ENCODE measurements around the gene CKMT2. TPM values are rescaled to one million over a fixed set of nuclear protein-coding genes. Genes with fewer than 3 reads are reported as not detected.
A peak's percentile ranks its signal among the peaks of the same experiment; 100 is the strongest.

CKMT2 gene
- polyA plus RNA-seq, 4 donors = 6.2 to 11.1 (median 7.9) TPM

DNA sequence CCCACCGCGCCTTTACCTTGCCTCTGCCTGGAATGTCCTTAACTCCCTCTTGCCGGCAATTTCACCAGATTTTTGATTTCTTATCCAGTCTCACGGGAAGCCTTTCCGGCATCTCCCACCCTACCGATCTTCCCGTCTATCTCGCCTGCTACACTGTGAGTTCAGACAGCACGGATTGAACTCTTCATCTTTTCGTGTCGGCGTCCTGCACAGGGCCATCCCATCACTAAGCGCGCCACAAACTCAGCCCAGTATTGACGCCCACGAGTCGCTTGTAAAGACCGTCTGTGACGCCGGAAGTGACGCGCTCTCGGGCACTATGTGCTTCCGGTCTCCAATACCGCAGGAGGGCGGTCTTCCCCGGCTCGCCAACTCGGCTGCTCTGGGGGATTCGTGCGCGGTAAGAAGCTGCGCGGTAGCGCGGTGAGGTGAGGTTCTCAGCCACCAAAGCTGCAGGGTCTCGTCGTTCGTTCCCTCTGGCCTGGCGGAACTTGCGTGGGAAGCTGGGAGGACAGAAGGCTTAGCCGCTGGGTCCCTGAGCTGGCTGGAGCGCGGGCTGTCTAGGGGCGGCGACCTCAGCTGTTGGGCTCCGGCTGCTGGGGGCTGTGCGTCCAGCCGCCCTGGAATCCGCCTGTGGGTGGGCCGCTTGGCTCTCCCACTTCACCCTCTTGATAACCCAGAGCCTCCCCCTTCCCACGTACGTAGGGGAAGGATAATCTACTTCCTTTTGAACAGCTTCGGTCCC is 68.3 kb downstream of the CKMT2 start, which contains the start of gene ZCCHC9:
Gene ZCCHC9 (plus strand): TSS at position 317 of the 745 bp plus-strand sequence. CDS start 3,171 bp downstream, outside the sequence.
- peak; percentile 87 to 96 (median 92) for DNase-seq (ENCODE audit: low read depth in 4 of 4, low spot score in 2 of 4)

DNA sequence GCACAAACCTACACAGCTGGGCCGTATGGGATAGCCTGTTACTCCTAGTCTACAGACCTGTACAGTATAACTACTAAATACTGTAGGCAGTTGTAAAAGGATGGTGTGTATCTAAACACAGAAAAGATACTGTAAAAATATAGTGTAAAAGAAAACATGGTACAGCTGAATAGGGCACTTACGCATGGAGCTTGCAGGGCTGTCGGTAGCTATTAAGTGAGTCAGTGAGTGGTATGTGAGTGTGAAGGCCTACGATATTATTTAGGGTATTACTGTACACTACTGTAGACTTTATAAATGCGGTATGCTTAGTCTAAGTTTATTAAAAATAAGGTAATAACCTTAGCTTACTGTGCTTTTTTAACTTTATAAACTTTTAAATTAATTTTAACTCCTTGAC is 69.5 kb downstream of the CKMT2 start:
- DNase-seq (ENCODE audit: low read depth in 4 of 4, low spot score in 2 of 4) = no peak

DNA sequence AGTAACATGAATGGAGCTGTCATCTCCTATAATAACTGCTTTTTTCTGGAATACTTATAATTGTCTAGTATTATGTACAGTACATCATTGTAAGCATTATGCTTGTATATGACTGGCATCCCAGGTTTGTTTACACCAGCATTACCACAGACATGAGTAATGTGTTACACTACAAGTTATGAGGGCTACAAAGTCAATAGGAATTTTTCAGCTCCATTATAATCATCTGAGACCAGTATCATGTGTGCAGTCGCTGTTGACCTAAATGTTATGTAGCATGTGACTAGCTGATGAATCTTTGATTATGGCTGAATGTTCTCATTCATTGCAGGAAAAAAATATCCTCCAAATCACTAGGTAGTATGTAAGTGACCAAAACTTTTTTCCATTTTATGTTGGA is 70.4 kb downstream of the CKMT2 start:
- no peak for DNase-seq (ENCODE audit: low read depth in 4 of 4, low spot score in 2 of 4)

DNA sequence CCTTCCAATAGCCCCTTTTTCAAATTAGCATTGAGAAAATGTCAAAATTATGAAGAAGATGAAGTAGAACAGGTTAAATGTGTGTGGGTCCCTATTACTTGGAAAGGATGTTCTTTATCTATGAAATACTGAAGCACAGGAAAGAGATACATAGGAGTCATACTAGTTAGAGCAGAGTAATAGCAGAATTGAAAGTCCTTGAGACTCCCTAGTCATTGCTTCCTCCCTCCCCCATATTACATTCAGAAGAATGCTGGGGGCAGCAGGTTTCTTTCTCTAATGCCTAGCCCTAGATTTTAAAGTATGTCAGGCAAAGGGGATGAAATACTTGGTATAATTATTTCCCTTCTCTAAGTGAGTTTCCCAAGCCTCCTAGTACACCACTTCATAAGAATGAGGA is 72.7 kb downstream of the CKMT2 start:
- DNase-seq (ENCODE audit: low read depth in 4 of 4, low spot score in 2 of 4) = no peak

DNA sequence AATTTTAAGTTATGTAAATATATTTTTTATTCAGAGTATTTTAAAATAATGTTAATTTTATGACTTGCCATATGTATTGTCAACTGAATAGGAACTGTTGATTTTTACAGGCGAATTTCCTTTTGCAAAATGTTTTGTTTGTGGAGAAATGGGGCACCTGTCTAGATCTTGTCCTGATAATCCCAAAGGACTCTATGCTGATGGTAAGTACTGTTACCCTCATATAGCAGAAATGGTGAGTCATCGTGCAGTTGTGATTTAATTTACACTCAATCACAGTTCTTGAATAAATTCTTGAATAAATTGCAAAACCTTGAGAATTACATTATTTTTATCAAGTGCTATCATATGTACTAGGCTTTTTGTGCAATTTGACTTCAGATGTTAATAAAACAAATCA is 75.7 kb downstream of the CKMT2 start:
- DNase-seq (ENCODE audit: low read depth in 4 of 4, low spot score in 2 of 4) = no peak

DNA sequence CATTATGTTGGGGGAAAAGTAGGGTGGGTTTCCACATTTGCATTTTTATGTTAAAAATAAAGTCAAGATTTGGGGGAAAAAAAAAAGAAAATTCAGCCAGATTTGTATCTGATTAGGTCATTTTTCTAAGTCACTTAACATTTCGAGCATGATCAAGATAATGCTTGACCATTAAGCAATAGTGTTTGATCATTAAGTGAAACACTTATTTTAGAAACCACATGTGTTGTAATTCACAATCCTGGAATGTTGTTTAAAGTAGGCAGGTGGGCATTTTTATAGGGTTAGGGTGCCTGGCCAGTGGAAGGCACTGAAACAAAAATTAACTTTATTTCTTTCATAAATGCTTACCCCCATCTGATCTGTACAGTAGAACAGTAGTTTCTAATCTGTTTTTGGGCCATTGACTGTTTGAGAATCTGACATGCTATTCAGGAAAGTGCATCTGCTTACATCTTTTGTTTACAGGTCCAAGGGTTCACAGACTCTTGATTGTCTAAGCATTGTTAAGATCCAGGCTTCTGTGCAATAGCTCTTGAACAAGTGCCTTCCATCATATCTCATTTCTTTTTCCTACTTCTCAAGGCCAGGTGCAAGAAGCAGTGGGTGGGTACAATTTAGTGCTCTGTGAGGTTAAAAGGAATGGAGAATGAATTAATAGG is 77.4 kb downstream of the CKMT2 start:
- no peak for DNase-seq (ENCODE audit: low read depth in 4 of 4, low spot score in 2 of 4)

DNA sequence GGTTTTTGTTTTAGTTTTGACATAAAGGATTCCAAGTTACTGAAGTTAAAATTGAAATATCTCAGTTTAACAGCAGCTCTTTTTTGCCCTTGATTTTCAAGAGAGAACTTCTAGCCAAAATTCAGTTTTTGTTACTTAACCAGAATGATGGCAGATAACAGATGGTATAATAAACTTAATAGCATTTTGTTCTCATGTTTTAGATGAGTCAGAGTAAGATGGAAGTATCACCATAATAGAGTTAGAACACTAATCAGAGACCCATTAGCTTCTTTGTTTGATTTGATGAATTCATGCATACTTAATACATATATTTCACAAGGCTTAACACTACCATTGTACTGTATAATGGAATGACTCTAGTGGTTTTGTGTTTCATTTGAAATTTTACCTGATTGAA is 80.2 kb downstream of the CKMT2 start:
- no peak for DNase-seq (ENCODE audit: low read depth in 4 of 4, low spot score in 2 of 4)

DNA sequence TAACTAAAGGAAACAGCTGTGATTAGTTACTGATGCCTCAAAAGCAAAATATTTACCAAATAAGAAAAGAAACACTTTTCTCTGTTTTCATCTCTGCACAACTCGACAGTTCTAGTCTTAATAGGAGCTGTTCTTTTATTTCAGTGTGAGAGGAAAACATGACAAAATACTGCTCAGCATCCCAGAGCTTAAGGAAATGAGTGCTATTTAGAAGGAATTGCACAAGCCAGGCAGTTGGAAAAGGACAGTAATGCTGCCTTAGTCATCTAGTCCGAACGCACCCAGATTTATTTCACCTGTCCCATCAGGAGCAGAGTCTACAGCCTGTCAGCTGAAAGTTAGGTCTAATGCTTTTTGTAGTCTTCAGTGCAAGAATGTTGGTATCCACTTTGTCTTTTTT is 80.6 kb downstream of the CKMT2 start:
- DNase-seq (ENCODE audit: low read depth in 4 of 4, low spot score in 2 of 4) = no peak

DNA sequence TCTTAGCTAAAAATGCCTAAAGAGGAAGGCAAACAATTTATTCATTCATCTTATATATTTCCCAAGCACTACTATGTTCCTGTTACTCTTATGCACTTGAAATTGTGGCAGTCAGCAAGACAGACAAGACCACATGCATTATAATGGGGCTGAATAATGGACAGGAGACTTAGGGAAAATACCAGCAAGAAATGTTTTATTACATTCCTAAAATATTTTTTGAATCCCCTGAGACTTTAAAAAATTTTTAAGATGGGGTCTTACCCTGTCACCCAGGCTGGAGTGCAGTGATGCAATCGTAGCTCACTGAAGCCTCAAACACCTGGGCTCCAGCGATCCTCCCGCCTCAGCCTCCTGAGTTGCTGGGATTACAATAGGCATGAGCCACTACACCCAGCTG is 81.5 kb downstream of the CKMT2 start:
- DNase-seq (ENCODE audit: low read depth in 4 of 4, low spot score in 2 of 4) = no peak

DNA sequence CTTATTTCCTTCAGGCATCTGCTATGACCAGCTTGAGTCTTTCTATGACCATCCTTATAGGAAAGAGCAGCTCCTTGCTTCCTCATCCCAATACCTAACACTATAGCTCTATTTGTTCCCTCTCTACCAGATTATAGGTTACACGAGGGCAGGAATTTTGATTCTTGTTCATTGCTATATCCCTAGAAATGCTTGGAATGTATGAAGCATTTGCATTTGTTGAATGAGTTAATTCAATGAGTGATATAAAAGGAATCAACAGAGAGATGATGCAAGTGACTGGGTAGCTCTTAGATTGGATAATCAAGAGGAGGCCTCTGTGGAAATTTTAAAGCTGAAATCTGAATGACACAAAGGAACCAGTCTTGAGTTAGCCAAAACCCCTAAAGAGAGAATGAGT is 82.2 kb downstream of the CKMT2 start:
- DNase-seq (ENCODE audit: low read depth in 4 of 4, low spot score in 2 of 4) = no peak

DNA sequence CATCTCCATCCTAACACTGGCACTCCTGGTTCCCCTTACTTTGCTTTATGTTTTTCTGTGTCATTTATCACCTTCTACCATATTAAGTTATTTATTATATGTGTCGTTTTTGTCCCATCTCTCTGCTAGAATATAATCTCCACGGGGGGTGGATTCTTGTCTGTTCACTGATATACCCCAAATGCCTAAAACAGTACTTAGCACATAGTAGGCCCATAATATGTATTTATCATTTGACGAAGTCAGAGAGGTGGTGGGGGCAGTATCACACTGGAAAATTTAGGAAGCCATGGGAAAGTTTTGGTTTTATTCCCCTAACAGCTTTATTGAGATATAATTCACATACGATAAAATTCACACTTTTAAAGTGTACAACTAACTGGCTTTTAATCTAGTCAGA is 82.7 kb downstream of the CKMT2 start:
- no peak for DNase-seq (ENCODE audit: low read depth in 4 of 4, low spot score in 2 of 4)

Other genes starting within 250 kb of the CKMT2 start
- gene ZCCHC9, start 68.3 kb downstream of the CKMT2 start, polyA plus RNA-seq (ENCODE audit: insufficient read length in 4 of 4) = 10 to 100 TPM; 37.1 to 46.4 (median 39.3) TPM
- gene ACOT12, start 160.8 kb downstream of the CKMT2 start, polyA plus RNA-seq (ENCODE audit: insufficient read length in 4 of 4) = 1 to 10 TPM in 2 of 4 donors, under 1 TPM in 2; 0.94 to 1.4 (median 1.0) TPM

Measured in left renal cortex interstitium (tissue), 4 donors.